Liver (tissue), 9 donors: Measurements from ENCODE around the gene PGS1. TPM values are rescaled to one million over a fixed set of nuclear protein-coding genes. Genes with fewer than 3 reads are reported as not detected.

Experiments
- DNase-seq: peaks from one replicate; pipeline ENCODE4 v3.0.0-alpha.2; 2017; ENCODE audit warnings: low spot score
- H3K27ac ChIP-seq, 2 donors: one replicate each; pipeline ENCODE4 v1.7.0; 2013; ENCODE audit warnings: inconsistent platforms in 2 of 2, low read length in 2 of 2, control low read depth in 1 of 2, low read depth in 1 of 2, mild to moderate bottlenecking in 1 of 2
- H3K27me3 ChIP-seq, 4 donors: one replicate each; pipeline versions ENCODE4 v1.6.1 to v1.7.0; 2013; ENCODE audit warnings: low read length in 3 of 4, inconsistent platforms in 1 of 4, mild to moderate bottlenecking in 1 of 4, moderate library complexity in 1 of 4; ENCODE audit not compliant: control insufficient read depth in 4 of 4, insufficient read depth in 4 of 4
- H3K36me3 ChIP-seq, 4 donors: one replicate each; pipeline versions ENCODE4 v1.6.1 to v1.7.0; 2013; ENCODE audit warnings: low read length in 3 of 4, mild to moderate bottlenecking in 3 of 4, low read depth in 1 of 4, moderate library complexity in 1 of 4; ENCODE audit not compliant: control insufficient read depth in 4 of 4, insufficient read depth in 3 of 4
- H3K4me1 ChIP-seq, 4 donors: one replicate each; pipeline versions ENCODE4 v1.6.1 to v1.7.0; 2013; ENCODE audit warnings: low read length in 3 of 4, mild to moderate bottlenecking in 3 of 4, moderate library complexity in 1 of 4; ENCODE audit not compliant: control insufficient read depth in 4 of 4, insufficient read depth in 4 of 4
- H3K4me3 ChIP-seq, 3 donors: one replicate each; pipeline versions ENCODE4 v1.6.1 to v1.7.0; 2013; ENCODE audit warnings: low read length in 3 of 3, control low read depth in 1 of 3, low read depth in 1 of 3, mild to moderate bottlenecking in 1 of 3
- H3K9ac ChIP-seq, 2 donors: one replicate each; pipeline ENCODE4 v1.7.0; 2013; ENCODE audit warnings: low read length in 2 of 2, mild to moderate bottlenecking in 2 of 2, moderate library complexity in 2 of 2, control low read depth in 1 of 2, low read depth in 1 of 2
- H3K9me3 ChIP-seq, 4 donors: one replicate each; pipeline versions ENCODE4 v1.6.1 to v1.7.0; 2013; ENCODE audit warnings: low read length in 3 of 4; ENCODE audit not compliant: control insufficient read depth in 4 of 4
- EGR1 ChIP-seq, 2 donors: IDR thresholded peaks; 2 replicates each; pipeline ENCODE4 v1.6.1; 2016 to 2018; ENCODE audit warnings: antibody characterized with exemption in 2 of 2, low read depth in 2 of 2
- FOXA1 ChIP-seq: IDR thresholded peaks from 2 replicates; pipeline ENCODE4 v1.6.1; 2016; ENCODE audit warnings: antibody characterized with exemption
- FOXA2 ChIP-seq: IDR thresholded peaks from 2 replicates; pipeline ENCODE4 v1.6.1; 2016; ENCODE audit warnings: antibody characterized with exemption
- GABPA ChIP-seq, 2 donors: IDR thresholded peaks in 1 of 2; conservative IDR thresholded peaks in 1 of 2; 2 replicates each; pipeline ENCODE4 v1.6.1; 2016; ENCODE audit warnings: antibody characterized with exemption in 2 of 2, mild to moderate bottlenecking in 1 of 2, moderate library complexity in 1 of 2
- HNF4A ChIP-seq, 2 donors: conservative IDR thresholded peaks; 2 replicates each; pipeline ENCODE4 v1.6.1; 2016; ENCODE audit warnings: antibody characterized with exemption in 2 of 2, mild to moderate bottlenecking in 2 of 2
- HNF4G ChIP-seq: IDR thresholded peaks from 2 replicates; pipeline ENCODE4 v1.6.1; 2016; ENCODE audit warnings: antibody characterized with exemption
- JUND ChIP-seq, 2 donors: IDR thresholded peaks; 2 replicates each; pipeline ENCODE4 v1.6.1; 2016; ENCODE audit warnings: antibody characterized with exemption in 2 of 2
- NR2F2 ChIP-seq: IDR thresholded peaks from 2 replicates; pipeline ENCODE4 v1.6.1; 2016; ENCODE audit warnings: antibody characterized with exemption
- RAD21 ChIP-seq, 2 donors: IDR thresholded peaks; 2 replicates each; pipeline ENCODE4 v1.6.1; 2016; ENCODE audit warnings: antibody characterized with exemption in 2 of 2, mild to moderate bottlenecking in 2 of 2
- RXRA ChIP-seq, 2 donors: IDR thresholded peaks; 2 replicates each; pipeline ENCODE4 v1.6.1; 2017 to 2018; ENCODE audit warnings: antibody characterized with exemption in 2 of 2, mild to moderate bottlenecking in 1 of 2
- SP1 ChIP-seq: IDR thresholded peaks from 2 replicates; pipeline ENCODE4 v1.6.1; 2018; ENCODE audit warnings: antibody characterized with exemption, mild to moderate bottlenecking
- TAF1 ChIP-seq: conservative IDR thresholded peaks from 2 replicates; pipeline ENCODE4 v1.6.1; 2016; ENCODE audit warnings: antibody characterized with exemption, mild to moderate bottlenecking
- YY1 ChIP-seq: IDR thresholded peaks from 2 replicates; pipeline ENCODE4 v1.6.1; 2016; ENCODE audit warnings: antibody characterized with exemption, mild to moderate bottlenecking
- WGBS: extraction: QIAGEN DNeasy Blood & Tissue Kit; methylation state at CpG from one replicate; pipeline ENCODE4 v1.1.7; 2013; 5-methylcytosine and 5-hydroxymethylcytosine counted together
- polyA plus RNA-seq, 2 donors: library from polyadenylated mRNA; stranded (reverse) in 1 of 2; unstranded in 1 of 2; fragments of 200-250 nt in 1 of 2; fragments of >200 nt in 1 of 2; fragmentation: Nextera tagmentation in 1 of 2; extraction: Ambion mirVana in 1 of 2; gene quantifications; one replicate each; pipeline versions ENCODE4 v1.2.1 to v1.2.3, GENCODE V29; 2013 to 2015
- total RNA-seq, 2 donors: library from RNA; depleted of rRNA; stranded (reverse); fragments of >200 nt; gene quantifications; one replicate each; pipeline ENCODE4 v1.2.3, GENCODE V29; 2014
- TF ChIP-seq, protein P1 (sequence below): IDR thresholded peaks from 2 replicates; pipeline ENCODE4 v1.6.1; 2016; ENCODE audit warnings: antibody characterized with exemption
- TF ChIP-seq, protein P2 (sequence below): IDR thresholded peaks from 2 replicates; pipeline ENCODE4 v1.6.1; 2016; ENCODE audit warnings: antibody characterized with exemption, mild to moderate bottlenecking
- TF ChIP-seq, protein P3 (sequence below): fragments of 150-350 bp; IDR thresholded peaks from 2 replicates; pipeline ENCODE4 v1.5.1; 2017; ENCODE audit warnings: improper control_type of control experiment, low read depth, low read length; ENCODE audit not compliant: missing input control
- TF ChIP-seq, protein P4 (sequence below): IDR thresholded peaks from 2 replicates; pipeline ENCODE4 v1.6.1; 2016; ENCODE audit warnings: antibody characterized with exemption
- TF ChIP-seq, protein P5 (sequence below): IDR thresholded peaks from 2 replicates; pipeline ENCODE4 v1.6.1; 2016; ENCODE audit warnings: antibody characterized with exemption
- donor health status: healthy.
- donor health status: healthy.
- donor health status: healthy.
- donor health status: healthy.
- donor health status: healthy.

PGS1 gene
- total and polyA plus RNA-seq, 4 donors: 8.1 to 24.1 (median 12.2) TPM

DNA sequence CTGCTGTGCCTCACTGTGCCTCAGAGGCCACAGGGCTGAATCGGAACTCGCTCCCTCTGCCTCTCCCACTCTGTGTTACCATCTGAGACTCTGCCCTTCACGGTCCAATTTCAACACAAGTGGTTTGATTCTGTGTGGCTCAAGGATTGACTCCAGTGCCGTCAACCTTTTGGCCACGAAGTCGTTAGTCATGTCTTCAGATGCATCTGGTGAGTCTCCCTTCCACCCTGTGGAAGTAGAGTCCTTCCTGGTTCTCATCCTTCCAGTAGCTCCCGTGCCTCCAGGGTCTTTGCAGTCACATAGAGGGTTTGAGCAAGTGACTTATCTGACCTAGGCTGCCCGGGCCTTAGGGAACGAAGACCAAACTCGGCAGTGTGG lies 51.2 kb downstream of the PGS1 start:
- no peak for DNase-seq
- H3K27ac ChIP-seq: no peak overlapping the region
- no peaks in the 10 kb centered on the region for H3K9me3 ChIP-seq
- TF ChIP-seq GABPA (IDR thresholded peaks at IDR 0.05 in 1 of 2, conservative IDR thresholded peaks at IDR 0.05 in 1 of 2) (no peak), SP1 (no peak), EGR1 (IDR thresholded peaks at IDR 0.05; ENCODE audit: low read depth in 2 of 2) (no peak), HNF4G (no peak), FOXA2 (no peak), FOXA1 (no peak), JUND (IDR thresholded peaks at IDR 0.05) (no peak), TAF1 (no peak), HNF4A (conservative IDR thresholded peaks at IDR 0.05) (no peak), YY1 (no peak), RAD21 (IDR thresholded peaks at IDR 0.05) (no peak), RXRA (IDR thresholded peaks at IDR 0.05) (no peak), NR2F2 (no peak)
- TF ChIP-seq, protein P1, sequence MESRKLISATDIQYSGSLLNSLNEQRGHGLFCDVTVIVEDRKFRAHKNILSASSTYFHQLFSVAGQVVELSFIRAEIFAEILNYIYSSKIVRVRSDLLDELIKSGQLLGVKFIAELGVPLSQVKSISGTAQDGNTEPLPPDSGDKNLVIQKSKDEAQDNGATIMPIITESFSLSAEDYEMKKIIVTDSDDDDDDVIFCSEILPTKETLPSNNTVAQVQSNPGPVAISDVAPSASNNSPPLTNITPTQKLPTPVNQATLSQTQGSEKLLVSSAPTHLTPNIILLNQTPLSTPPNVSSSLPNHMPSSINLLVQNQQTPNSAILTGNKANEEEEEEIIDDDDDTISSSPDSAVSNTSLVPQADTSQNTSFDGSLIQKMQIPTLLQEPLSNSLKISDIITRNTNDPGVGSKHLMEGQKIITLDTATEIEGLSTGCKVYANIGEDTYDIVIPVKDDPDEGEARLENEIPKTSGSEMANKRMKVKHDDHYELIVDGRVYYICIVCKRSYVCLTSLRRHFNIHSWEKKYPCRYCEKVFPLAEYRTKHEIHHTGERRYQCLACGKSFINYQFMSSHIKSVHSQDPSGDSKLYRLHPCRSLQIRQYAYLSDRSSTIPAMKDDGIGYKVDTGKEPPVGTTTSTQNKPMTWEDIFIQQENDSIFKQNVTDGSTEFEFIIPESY: no peak
- TF ChIP-seq, protein P2, sequence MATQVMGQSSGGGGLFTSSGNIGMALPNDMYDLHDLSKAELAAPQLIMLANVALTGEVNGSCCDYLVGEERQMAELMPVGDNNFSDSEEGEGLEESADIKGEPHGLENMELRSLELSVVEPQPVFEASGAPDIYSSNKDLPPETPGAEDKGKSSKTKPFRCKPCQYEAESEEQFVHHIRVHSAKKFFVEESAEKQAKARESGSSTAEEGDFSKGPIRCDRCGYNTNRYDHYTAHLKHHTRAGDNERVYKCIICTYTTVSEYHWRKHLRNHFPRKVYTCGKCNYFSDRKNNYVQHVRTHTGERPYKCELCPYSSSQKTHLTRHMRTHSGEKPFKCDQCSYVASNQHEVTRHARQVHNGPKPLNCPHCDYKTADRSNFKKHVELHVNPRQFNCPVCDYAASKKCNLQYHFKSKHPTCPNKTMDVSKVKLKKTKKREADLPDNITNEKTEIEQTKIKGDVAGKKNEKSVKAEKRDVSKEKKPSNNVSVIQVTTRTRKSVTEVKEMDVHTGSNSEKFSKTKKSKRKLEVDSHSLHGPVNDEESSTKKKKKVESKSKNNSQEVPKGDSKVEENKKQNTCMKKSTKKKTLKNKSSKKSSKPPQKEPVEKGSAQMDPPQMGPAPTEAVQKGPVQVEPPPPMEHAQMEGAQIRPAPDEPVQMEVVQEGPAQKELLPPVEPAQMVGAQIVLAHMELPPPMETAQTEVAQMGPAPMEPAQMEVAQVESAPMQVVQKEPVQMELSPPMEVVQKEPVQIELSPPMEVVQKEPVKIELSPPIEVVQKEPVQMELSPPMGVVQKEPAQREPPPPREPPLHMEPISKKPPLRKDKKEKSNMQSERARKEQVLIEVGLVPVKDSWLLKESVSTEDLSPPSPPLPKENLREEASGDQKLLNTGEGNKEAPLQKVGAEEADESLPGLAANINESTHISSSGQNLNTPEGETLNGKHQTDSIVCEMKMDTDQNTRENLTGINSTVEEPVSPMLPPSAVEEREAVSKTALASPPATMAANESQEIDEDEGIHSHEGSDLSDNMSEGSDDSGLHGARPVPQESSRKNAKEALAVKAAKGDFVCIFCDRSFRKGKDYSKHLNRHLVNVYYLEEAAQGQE: no peak
- TF ChIP-seq, protein P3, sequence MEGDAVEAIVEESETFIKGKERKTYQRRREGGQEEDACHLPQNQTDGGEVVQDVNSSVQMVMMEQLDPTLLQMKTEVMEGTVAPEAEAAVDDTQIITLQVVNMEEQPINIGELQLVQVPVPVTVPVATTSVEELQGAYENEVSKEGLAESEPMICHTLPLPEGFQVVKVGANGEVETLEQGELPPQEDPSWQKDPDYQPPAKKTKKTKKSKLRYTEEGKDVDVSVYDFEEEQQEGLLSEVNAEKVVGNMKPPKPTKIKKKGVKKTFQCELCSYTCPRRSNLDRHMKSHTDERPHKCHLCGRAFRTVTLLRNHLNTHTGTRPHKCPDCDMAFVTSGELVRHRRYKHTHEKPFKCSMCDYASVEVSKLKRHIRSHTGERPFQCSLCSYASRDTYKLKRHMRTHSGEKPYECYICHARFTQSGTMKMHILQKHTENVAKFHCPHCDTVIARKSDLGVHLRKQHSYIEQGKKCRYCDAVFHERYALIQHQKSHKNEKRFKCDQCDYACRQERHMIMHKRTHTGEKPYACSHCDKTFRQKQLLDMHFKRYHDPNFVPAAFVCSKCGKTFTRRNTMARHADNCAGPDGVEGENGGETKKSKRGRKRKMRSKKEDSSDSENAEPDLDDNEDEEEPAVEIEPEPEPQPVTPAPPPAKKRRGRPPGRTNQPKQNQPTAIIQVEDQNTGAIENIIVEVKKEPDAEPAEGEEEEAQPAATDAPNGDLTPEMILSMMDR: no peak
- TF ChIP-seq, protein P4, sequence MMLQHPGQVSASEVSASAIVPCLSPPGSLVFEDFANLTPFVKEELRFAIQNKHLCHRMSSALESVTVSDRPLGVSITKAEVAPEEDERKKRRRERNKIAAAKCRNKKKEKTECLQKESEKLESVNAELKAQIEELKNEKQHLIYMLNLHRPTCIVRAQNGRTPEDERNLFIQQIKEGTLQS: no peak
- TF ChIP-seq, protein P5, sequence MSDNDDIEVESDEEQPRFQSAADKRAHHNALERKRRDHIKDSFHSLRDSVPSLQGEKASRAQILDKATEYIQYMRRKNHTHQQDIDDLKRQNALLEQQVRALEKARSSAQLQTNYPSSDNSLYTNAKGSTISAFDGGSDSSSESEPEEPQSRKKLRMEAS: no peak
- no peak overlapping the region for H3K9ac ChIP-seq
- peaks cover 1 to 22% (median 6%) of the 10 kb centered on the region in 4 donors for H3K36me3 ChIP-seq
- H3K4me1 ChIP-seq: peaks cover 2 to 10% (median 5%) of the 10 kb centered on the region in 4 donors
- no peak overlapping the region for H3K4me3 ChIP-seq
- WGBS: 81% methylated on average over 10 of the region's 10 CpGs
- H3K27me3 ChIP-seq: no peaks in the 10 kb centered on the region
